ENCODE results near the gene PAPOLB.
"Not testable (repeated sequence)": the region's sequence is repeated elsewhere in the genome, so short reads cannot be mapped to it uniquely, and the experiment has no call there.

DNA sequence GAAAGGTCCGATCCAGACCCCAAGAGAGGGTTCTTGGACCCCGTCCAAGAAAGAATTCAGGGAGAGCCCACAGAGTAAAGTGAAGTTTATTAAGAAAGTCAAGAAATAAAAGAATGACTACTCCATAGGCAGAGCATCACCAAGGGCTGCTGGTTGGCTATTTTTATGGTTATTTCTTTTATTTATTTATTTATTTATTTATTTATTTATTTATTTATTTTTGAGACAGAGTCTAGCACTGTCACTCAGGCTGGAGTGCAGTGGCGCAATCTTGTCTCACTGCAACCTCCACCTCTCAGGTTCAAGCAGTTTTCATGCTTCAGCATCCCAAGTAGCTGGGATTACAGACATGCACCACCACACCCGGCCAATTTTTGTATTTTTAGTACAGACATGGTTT lies 31.4 kb upstream of the PAPOLB start:
- TF ChIP-seq, protein P1, sequence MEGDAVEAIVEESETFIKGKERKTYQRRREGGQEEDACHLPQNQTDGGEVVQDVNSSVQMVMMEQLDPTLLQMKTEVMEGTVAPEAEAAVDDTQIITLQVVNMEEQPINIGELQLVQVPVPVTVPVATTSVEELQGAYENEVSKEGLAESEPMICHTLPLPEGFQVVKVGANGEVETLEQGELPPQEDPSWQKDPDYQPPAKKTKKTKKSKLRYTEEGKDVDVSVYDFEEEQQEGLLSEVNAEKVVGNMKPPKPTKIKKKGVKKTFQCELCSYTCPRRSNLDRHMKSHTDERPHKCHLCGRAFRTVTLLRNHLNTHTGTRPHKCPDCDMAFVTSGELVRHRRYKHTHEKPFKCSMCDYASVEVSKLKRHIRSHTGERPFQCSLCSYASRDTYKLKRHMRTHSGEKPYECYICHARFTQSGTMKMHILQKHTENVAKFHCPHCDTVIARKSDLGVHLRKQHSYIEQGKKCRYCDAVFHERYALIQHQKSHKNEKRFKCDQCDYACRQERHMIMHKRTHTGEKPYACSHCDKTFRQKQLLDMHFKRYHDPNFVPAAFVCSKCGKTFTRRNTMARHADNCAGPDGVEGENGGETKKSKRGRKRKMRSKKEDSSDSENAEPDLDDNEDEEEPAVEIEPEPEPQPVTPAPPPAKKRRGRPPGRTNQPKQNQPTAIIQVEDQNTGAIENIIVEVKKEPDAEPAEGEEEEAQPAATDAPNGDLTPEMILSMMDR (IDR thresholded peaks at IDR 0.05; ENCODE audit: extremely low read depth in 1 of 2, insufficient read depth in 1 of 2, low read depth in 1 of 2, low read length in 2 of 2) = not testable (repeated sequence)
- not testable (repeated sequence) for TF ChIP-seq FOS (IDR thresholded peaks at IDR 0.05; ENCODE audit: borderline replicate concordance, insufficient read depth, low read length); EZH2 (IDR thresholded peaks at IDR 0.05; ENCODE audit: borderline replicate concordance, low read depth, low read length, severe bottlenecking); POLR2A (IDR thresholded peaks at IDR 0.05; ENCODE audit: low read depth, low read length)
